IMR-90 (cell line): ENCODE data around the gene ZNF613. TPM values are rescaled to one million over a fixed set of nuclear protein-coding genes. Genes with fewer than 3 reads are reported as not detected.
"Not testable (repeated sequence)": the region's sequence is repeated elsewhere in the genome, so short reads cannot be mapped to it uniquely, and the experiment has no call there.

ENCODE experiments used
- ATAC-seq: fragments of 200-7000 bp; cut with Tn5 transposase; 2 replicates; pipeline ENCODE4 v1.9.1; 2020; ENCODE audit warnings: low read depth, mild to moderate bottlenecking, moderate library complexity
- BruUV-seq: library from RNA; stranded (reverse); fragments of 400-500 nt; replicated peaks from 2 replicates; lab custom pipeline; 2021; lab: Mats Ljungman, UMichigan
- CTCF ChIA-PET: fragments of 300-600 bp; formaldehyde crosslinking; extraction: SDS; loops from one replicate; lab custom pipeline; 2021; ENCODE audit warnings: antibody characterized with exemption; lab: Yijun Ruan, JAX
- POLR2A ChIA-PET: fragments of 300-600 bp; sonication (Branson Sonifier 250); formaldehyde crosslinking; loops from one replicate; lab custom pipeline; 2022; ENCODE audit warnings: antibody characterized with exemption; ENCODE audit not compliant: unreplicated experiment; lab: Charles Lee
- DNase-seq: peaks from one replicate; pipeline ENCODE4 v3.0.0; 2013
- H2AFZ ChIP-seq: replicated peaks from 2 replicates; pipeline ENCODE3; 2013; ENCODE audit warnings: low read length, mild to moderate bottlenecking; ENCODE audit not compliant: poor library complexity
- H2AK5ac ChIP-seq: 2 replicates; pipeline ENCODE4 v1.6.1; 2013; ENCODE audit warnings: low read depth, low read length, inconsistent platforms
- H2AK9ac ChIP-seq: replicated peaks from 2 replicates; pipeline ENCODE3; 2013; ENCODE audit warnings: mild to moderate bottlenecking, low read depth, low read length, moderate library complexity; ENCODE audit not compliant: poor library complexity
- H2BK120ac ChIP-seq: 2 replicates; pipeline ENCODE4 v1.6.1; 2013; ENCODE audit warnings: low read depth, low read length, inconsistent platforms
- H2BK15ac ChIP-seq: 3 replicates; pipeline ENCODE4 v1.6.1; 2013; ENCODE audit warnings: low read depth, low read length, inconsistent platforms
- H2BK20ac ChIP-seq: 2 replicates; pipeline ENCODE4 v1.6.1; 2013; ENCODE audit warnings: low read depth, mild to moderate bottlenecking, inconsistent platforms, low read length, moderate library complexity
- H2BK5ac ChIP-seq: 2 replicates; pipeline ENCODE4 v1.6.1; 2013; ENCODE audit warnings: mild to moderate bottlenecking, low read depth, low read length, inconsistent platforms; ENCODE audit not compliant: poor library complexity, severe bottlenecking
- H3K14ac ChIP-seq: replicated peaks from 2 replicates; pipeline ENCODE4 v1.6.1; 2013; ENCODE audit warnings: low read depth, low read length, inconsistent platforms
- H3K18ac ChIP-seq: 2 replicates; pipeline ENCODE4 v1.6.1; 2013; ENCODE audit warnings: low read depth, low read length, control low read depth
- H3K23ac ChIP-seq: 2 replicates; pipeline ENCODE4 v1.6.1; 2013; ENCODE audit warnings: low read depth, low read length, inconsistent platforms
- H3K27ac ChIP-seq: 2 replicates; pipeline ENCODE4 v1.5.1; 2013; ENCODE audit warnings: mild to moderate bottlenecking, control low read depth, low read length; ENCODE audit not compliant: insufficient read depth
- H3K27me3 ChIP-seq: 2 replicates; pipeline ENCODE4 v1.6.1; 2013; ENCODE audit warnings: low read length; ENCODE audit not compliant: control insufficient read depth, insufficient read depth
- H3K36me3 ChIP-seq: 2 replicates; pipeline ENCODE4 v1.6.1; 2013; ENCODE audit warnings: low read length, mixed read lengths; ENCODE audit not compliant: control insufficient read depth, insufficient read depth
- H3K4ac ChIP-seq: 2 replicates; pipeline ENCODE4 v1.6.1; 2013; ENCODE audit warnings: low read depth, low read length, inconsistent platforms
- H3K4me1 ChIP-seq: 2 replicates; pipeline ENCODE4 v1.6.1; 2013; ENCODE audit warnings: low read length, mixed read lengths; ENCODE audit not compliant: control insufficient read depth, insufficient read depth
- H3K4me2 ChIP-seq: 2 replicates; pipeline ENCODE4 v1.6.1; 2013; ENCODE audit warnings: low read depth, mild to moderate bottlenecking, control low read depth, low read length, moderate library complexity
- H3K4me3 ChIP-seq: 2 replicates; pipeline ENCODE4 v1.5.1; 2013; ENCODE audit warnings: low read depth, mild to moderate bottlenecking, control low read depth, low read length, moderate library complexity; ENCODE audit not compliant: insufficient read depth
- H3K56ac ChIP-seq: 2 replicates; pipeline ENCODE4 v1.6.1; 2013; ENCODE audit warnings: low read length, inconsistent platforms; ENCODE audit not compliant: insufficient read depth; ENCODE audit errors: extremely low read depth
- H3K79me1 ChIP-seq, 2 experiments: 2 replicates each; pipeline ENCODE4 v1.6.1; 2013; ENCODE audit warnings: low read length in 2 of 2, inconsistent platforms in 1 of 2, low read depth in 1 of 2
- H3K9ac ChIP-seq: 2 replicates; pipeline ENCODE4 v1.6.1; 2013; ENCODE audit warnings: low read depth, low read length, control low read depth
- H3K9me1 ChIP-seq: 2 replicates; pipeline ENCODE4 v1.6.1; 2013; ENCODE audit warnings: low read length, inconsistent platforms; ENCODE audit not compliant: insufficient read depth
- H3K9me3 ChIP-seq: 2 replicates; pipeline ENCODE4 v1.6.1; 2013; ENCODE audit warnings: low read length; ENCODE audit not compliant: control insufficient read depth, insufficient read depth
- H4K20me1 ChIP-seq: 2 replicates; pipeline ENCODE4 v1.6.1; 2013; ENCODE audit warnings: low read length, inconsistent platforms; ENCODE audit not compliant: insufficient read depth
- H4K5ac ChIP-seq: 2 replicates; pipeline ENCODE4 v1.6.1; 2013; ENCODE audit warnings: mild to moderate bottlenecking, low read depth, low read length, control low read depth
- H4K8ac ChIP-seq, 2 experiments: 2 replicates each; pipeline ENCODE4 v1.6.1; 2013; ENCODE audit warnings: low read depth in 2 of 2, low read length in 2 of 2, control low read depth in 1 of 2, inconsistent platforms in 1 of 2
- H4K91ac ChIP-seq: 2 replicates; pipeline ENCODE4 v1.6.1; 2013; ENCODE audit warnings: low read depth, low read length, inconsistent platforms; ENCODE audit not compliant: insufficient read depth
- WGBS, 2 experiments: methylation state at CpG; one replicate each; pipeline versions ENCODE4 v1.1.5 to v1.1.7; 2013; ENCODE audit warnings: missing lambda C conversion rate in 2 of 2; ENCODE audit not compliant: insufficient read length in 1 of 2; ENCODE audit errors: extremely low coverage in 2 of 2; 5-methylcytosine and 5-hydroxymethylcytosine counted together
- dilution Hi-C: fragments of 300-500 bp; cut with HindIII; formaldehyde crosslinking; loops from one replicate; pipeline ENCODE4 v1.14.3; 2018; ENCODE audit warnings: low sequenced_read_pairs; ENCODE audit not compliant: unreplicated experiment
- in situ Hi-C: fragments of 300-500 bp; cut with MboI; formaldehyde crosslinking; loops from 3 replicates; pipeline ENCODE4 v1.14.3; 2019; ENCODE audit warnings: low sequenced_read_pairs, inconsistent platforms, mixed read lengths
- intact Hi-C: fragments of 100-400 bp; cut with micrococcal nuclease; formaldehyde crosslinking; loops from 2 replicates; pipeline ENCODE4 v1.10.0; 2022
- polyA plus RNA-seq, 3 experiments: library from polyadenylated mRNA; depleted of rRNA; stranded (reverse); fragments of >200 nt; gene quantifications; 2 replicates each; pipeline ENCODE4 v1.2.3, GENCODE V29; 2012; ENCODE audit warnings: low replicate concordance in 1 of 3
- total RNA-seq: library from RNA; depleted of rRNA; stranded (reverse); fragments of >200 nt; gene quantifications from 2 replicates; pipeline ENCODE4 v1.2.3, GENCODE V29; 2012

Gene ZNF613
- total and polyA plus RNA-seq, 2 of the 4 experiments (the other 2 are of a cell fraction): 3.3 to 10.4 TPM

DNA sequence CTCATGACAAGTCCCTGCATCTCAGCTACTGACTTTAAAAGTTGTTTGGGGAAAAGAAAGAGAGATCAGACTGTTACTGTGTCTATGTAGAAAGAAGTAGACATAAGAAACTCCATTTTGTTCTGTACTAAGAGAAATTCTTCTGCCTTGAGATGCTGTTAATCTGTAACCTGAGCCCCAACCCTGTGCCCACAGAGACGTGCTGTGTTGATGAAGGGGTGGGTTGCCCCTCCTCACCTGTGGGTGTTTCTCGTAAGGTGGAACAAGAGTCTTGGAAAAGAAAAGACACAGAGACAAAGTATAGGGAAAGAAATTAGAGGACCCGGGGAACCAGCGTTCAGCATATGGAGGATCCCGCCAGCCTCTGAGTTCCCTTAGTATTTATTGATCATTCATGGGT is 19.3 kb upstream of the ZNF613 start:
- no CpG with 5 or more reads among the region's 5 CpGs for WGBS, 2 experiments
- H4K91ac ChIP-seq, H2BK20ac ChIP-seq, H2AFZ ChIP-seq, H3K18ac ChIP-seq, H3K4me2 ChIP-seq, H3K36me3 ChIP-seq, BruUV-seq, H3K56ac ChIP-seq, H4K5ac ChIP-seq, H2AK9ac ChIP-seq, H3K4ac ChIP-seq, H4K8ac ChIP-seq, H2AK5ac ChIP-seq, H2BK15ac ChIP-seq, H2BK5ac ChIP-seq, dilution Hi-C loops, H3K23ac ChIP-seq, H3K9me1 ChIP-seq, H3K14ac ChIP-seq, H3K9me3 ChIP-seq, ATAC-seq, H2BK120ac ChIP-seq, DNase-seq, intact Hi-C loops, H3K4me1 ChIP-seq, H3K27ac ChIP-seq, H3K27me3 ChIP-seq, H3K4me3 ChIP-seq, H4K20me1 ChIP-seq, POLR2A ChIA-PET, in situ Hi-C loops, H3K9ac ChIP-seq: not testable (repeated sequence)
- H3K79me1 ChIP-seq: peaks cover 4 to 14% of the 10 kb centered on the region in 2 experiments
- CTCF ChIA-PET: interaction anchor here (0.5 kb wide), 1 partner anchor 165 kb away, joined by 5 read pairs; no protein-coding TSS in a partner anchor
